ES-I3 (cell line): ENCODE data around the gene NCBP2.
"Not testable (repeated sequence)": the region's sequence is repeated elsewhere in the genome, so short reads cannot be mapped to it uniquely, and the experiment has no call there.

Experiments
- H3K36me3 ChIP-seq: 2 replicates; pipeline ENCODE4 v1.6.1; 2013; ENCODE audit warnings: mild to moderate bottlenecking, low read length, control low read depth, moderate library complexity; ENCODE audit not compliant: insufficient read depth
- H3K4me1 ChIP-seq: 2 replicates; pipeline ENCODE4 v1.6.1; 2013; ENCODE audit warnings: mild to moderate bottlenecking, control low read depth, low read length; ENCODE audit not compliant: insufficient read depth
- H3K9ac ChIP-seq: 2 replicates; pipeline ENCODE4 v1.6.1; 2013; ENCODE audit warnings: low read depth, mild to moderate bottlenecking, low read length, moderate library complexity
- H3K9me3 ChIP-seq: 2 replicates; pipeline ENCODE4 v1.6.1; 2013; ENCODE audit warnings: mild to moderate bottlenecking, low read length, moderate library complexity; ENCODE audit not compliant: control insufficient read depth, insufficient read depth

NCBP2 gene

GRCh38 chr3:196962930-196963630 lies 20.8 kb upstream of the NCBP2 start:
- Histone ChIP-seq H3K4me1 (no peaks in the 10 kb centered on the region; the same call in 1 of the 2 replicates), H3K9me3 (no peaks in the 10 kb centered on the region; the same call in 1 of the 2 replicates), H3K36me3 (no peaks in the 10 kb centered on the region), H3K9ac (no peak overlapping the region)

- Histone ChIP-seq H3K9me3 (no peaks in the 10 kb centered on the region; the same call in 1 of the 2 replicates), H3K36me3 (no peaks in the 10 kb centered on the region), H3K4me1 (no peaks in the 10 kb centered on the region), H3K9ac (no peak overlapping the region)
Measured at GRCh38 chr3:196962108-196962929, 20.0 kb upstream of the NCBP2 start.

- H3K4me1 ChIP-seq, result no peaks in the 10 kb centered on the region
- no peaks in the 10 kb centered on the region for H3K36me3 ChIP-seq
- H3K9me3 ChIP-seq, result no peaks in the 10 kb centered on the region
- H3K9ac ChIP-seq, result no peak overlapping the region
Measured at GRCh38 chr3:196954832-196955231, 12.5 kb upstream of the NCBP2 start.

GRCh38 chr3:196951371-196951770 lies 9.0 kb upstream of the NCBP2 start:
- Histone ChIP-seq H3K9me3 (no peaks in the 10 kb centered on the region), H3K36me3 (no peaks in the 10 kb centered on the region), H3K9ac (no peak overlapping the region), H3K4me1 (no peaks in the 10 kb centered on the region)

- Histone ChIP-seq H3K9ac (no peak overlapping the region), H3K9me3 (no peaks in the 10 kb centered on the region), H3K36me3 (no peaks in the 10 kb centered on the region), H3K4me1 (no peaks in the 10 kb centered on the region)
Measured at GRCh38 chr3:196949750-196950149, 7.4 kb upstream of the NCBP2 start.

- no peaks in the 10 kb centered on the region for H3K9me3 ChIP-seq
- H3K36me3 ChIP-seq, result no peaks in the 10 kb centered on the region
- H3K9ac ChIP-seq, result no peak overlapping the region
- no peaks in the 10 kb centered on the region for H3K4me1 ChIP-seq
Measured at GRCh38 chr3:196949285-196949619, 6.9 kb upstream of the NCBP2 start.

- H3K9me3 ChIP-seq, result no peaks in the 10 kb centered on the region
- no peak overlapping the region for H3K9ac ChIP-seq
- H3K36me3 ChIP-seq, result no peaks in the 10 kb centered on the region
- no peaks in the 10 kb centered on the region for H3K4me1 ChIP-seq
Measured at GRCh38 chr3:196948442-196949284, 6.3 kb upstream of the NCBP2 start.

- no peaks in the 10 kb centered on the region for H3K4me1 ChIP-seq
- no peaks in the 10 kb centered on the region for H3K9me3 ChIP-seq
- no peaks in the 10 kb centered on the region for H3K36me3 ChIP-seq
- no peak overlapping the region for H3K9ac ChIP-seq
Measured at GRCh38 chr3:196947860-196948441, 5.6 kb upstream of the NCBP2 start.

- Histone ChIP-seq H3K9ac (no peak overlapping the region), H3K4me1 (no peaks in the 10 kb centered on the region), H3K36me3 (no peaks in the 10 kb centered on the region), H3K9me3 (no peaks in the 10 kb centered on the region)
Measured at GRCh38 chr3:196947136-196947859, 5.0 kb upstream of the NCBP2 start.

GRCh38 chr3:196944037-196944790 lies 1.9 kb upstream of the NCBP2 start:
- H3K36me3 ChIP-seq, H3K4me1 ChIP-seq, H3K9me3 ChIP-seq: not testable (repeated sequence)
- H3K9ac ChIP-seq, result peak overlapping the region; percentile 51; the same call in 1 of the 2 replicates

GRCh38 chr3:196942915-196943277 lies 568 bp upstream of the NCBP2 start:
- peak overlapping the region; percentile 51 for H3K9ac ChIP-seq
- no peaks in the 10 kb centered on the region for H3K9me3 ChIP-seq
- H3K36me3 ChIP-seq, result peaks cover 9% of the 10 kb centered on the region
- peaks cover 7% of the 10 kb centered on the region; the same call in 1 of the 2 replicates for H3K4me1 ChIP-seq

GRCh38 chr3:196941729-196942225 lies 551 bp downstream of the NCBP2 start:
- H3K4me1 ChIP-seq, result peaks cover 7% of the 10 kb centered on the region; the same call in 1 of the 2 replicates
- no peaks in the 10 kb centered on the region for H3K9me3 ChIP-seq
- peaks cover 18% of the 10 kb centered on the region for H3K36me3 ChIP-seq
- H3K9ac ChIP-seq, result peak overlapping the region; percentile 86

GRCh38 chr3:196938576-196938975 lies 3.8 kb downstream of the NCBP2 start:
- no peaks in the 10 kb centered on the region for H3K9me3 ChIP-seq
- peaks cover 44% of the 10 kb centered on the region for H3K36me3 ChIP-seq
- peaks cover 7% of the 10 kb centered on the region; the same call in 1 of the 2 replicates for H3K4me1 ChIP-seq
- H3K9ac ChIP-seq, result no peak overlapping the region
